Mesothelial cell of epicardium (in vitro differentiated cells): Measurements from ENCODE around the gene MYL6B. TPM values are rescaled to one million over a fixed set of nuclear protein-coding genes. Genes with fewer than 3 reads are reported as not detected.

Experiments used
- DNase-seq, 2 experiments: peaks; one replicate each; pipeline ENCODE4 v3.0.0; 2021; ENCODE audit warnings: low spot score in 2 of 2; ENCODE audit not compliant: unreplicated experiment in 2 of 2
- H3K27ac Mint-ChIP-seq: 2 replicates; pipeline ENCODE4 v1.8.0; 2021; ENCODE audit warnings: mixed read lengths
- H3K27me3 Mint-ChIP-seq: 2 replicates; pipeline ENCODE4 v1.8.0; 2021; ENCODE audit warnings: low read depth, mixed read lengths
- H3K36me3 Mint-ChIP-seq: 2 replicates; pipeline ENCODE4 v1.8.0; 2021; ENCODE audit warnings: mixed read lengths
- H3K4me1 Mint-ChIP-seq: 2 replicates; pipeline ENCODE4 v1.8.0; 2021; ENCODE audit warnings: mixed read lengths
- H3K4me3 Mint-ChIP-seq: 2 replicates; pipeline ENCODE4 v1.8.0; 2021; ENCODE audit warnings: mild to moderate bottlenecking, moderate library complexity, mixed read lengths
- H3K9me3 Mint-ChIP-seq: 2 replicates; pipeline ENCODE4 v1.8.0; 2021; ENCODE audit warnings: mixed read lengths
- total RNA-seq: library from RNA; stranded (reverse); gene quantifications from 3 replicates; pipeline ENCODE4 v1.2.1, GENCODE V29; 2021
- TF ChIP-seq, protein P1 (sequence below): fragments of 200-600 bp; sonication (generic); IDR thresholded peaks from one replicate; pipeline ENCODE4 v1.5.0; 2021; ENCODE audit warnings: antibody characterized with exemption; ENCODE audit not compliant: unreplicated experiment

The MYL6B gene
- total RNA-seq, 1 donor from 2014 or later, result 150 TPM

GRCh38 chr12:56188131-56188777 lies 35.9 kb downstream of the MYL6B start:
- Mint-ChIP-seq H3K4me1 (peaks cover 19% of the 10 kb centered on the region), H3K4me3 (peak overlapping the region; percentile 75), H3K36me3 (peaks cover 16% of the 10 kb centered on the region), H3K27me3 (peaks cover 1% of the 10 kb centered on the region), H3K27ac (peak overlapping the region; percentile 89), H3K9me3 (no peaks in the 10 kb centered on the region)
- TF ChIP-seq, protein P1, sequence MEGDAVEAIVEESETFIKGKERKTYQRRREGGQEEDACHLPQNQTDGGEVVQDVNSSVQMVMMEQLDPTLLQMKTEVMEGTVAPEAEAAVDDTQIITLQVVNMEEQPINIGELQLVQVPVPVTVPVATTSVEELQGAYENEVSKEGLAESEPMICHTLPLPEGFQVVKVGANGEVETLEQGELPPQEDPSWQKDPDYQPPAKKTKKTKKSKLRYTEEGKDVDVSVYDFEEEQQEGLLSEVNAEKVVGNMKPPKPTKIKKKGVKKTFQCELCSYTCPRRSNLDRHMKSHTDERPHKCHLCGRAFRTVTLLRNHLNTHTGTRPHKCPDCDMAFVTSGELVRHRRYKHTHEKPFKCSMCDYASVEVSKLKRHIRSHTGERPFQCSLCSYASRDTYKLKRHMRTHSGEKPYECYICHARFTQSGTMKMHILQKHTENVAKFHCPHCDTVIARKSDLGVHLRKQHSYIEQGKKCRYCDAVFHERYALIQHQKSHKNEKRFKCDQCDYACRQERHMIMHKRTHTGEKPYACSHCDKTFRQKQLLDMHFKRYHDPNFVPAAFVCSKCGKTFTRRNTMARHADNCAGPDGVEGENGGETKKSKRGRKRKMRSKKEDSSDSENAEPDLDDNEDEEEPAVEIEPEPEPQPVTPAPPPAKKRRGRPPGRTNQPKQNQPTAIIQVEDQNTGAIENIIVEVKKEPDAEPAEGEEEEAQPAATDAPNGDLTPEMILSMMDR, result no peak
- DNase-seq, result no peak

GRCh38 chr12:56188778-56189098 lies 36.4 kb downstream of the MYL6B start:
- Mint-ChIP-seq H3K27me3 (peaks cover 1% of the 10 kb centered on the region), H3K36me3 (peaks cover 16% of the 10 kb centered on the region), H3K9me3 (no peaks in the 10 kb centered on the region), H3K27ac (peak overlapping the region; percentile 89), H3K4me1 (peaks cover 19% of the 10 kb centered on the region), H3K4me3 (peak overlapping the region; percentile 75)
- TF ChIP-seq, protein P1, result no peak
- DNase-seq, result peak in 1 of 2 experiments; percentile 60

GRCh38 chr12:56189099-56189917 lies 36.9 kb downstream of the MYL6B start, which contains the start of gene SMARCC2:
Gene SMARCC2 (minus strand): TSS chr12:56189483. CDS start chr12:56189461, 22 bp downstream.
- Mint-ChIP-seq H3K36me3 (peaks cover 16% of the 10 kb centered on the region), H3K4me3 (peak within 1 kb of the TSS; percentile 91), H3K4me1 (peaks cover 19% of the 10 kb centered on the region), H3K9me3 (no peaks in the 10 kb centered on the region), H3K27ac (peak within 1 kb of the TSS; percentile 97), H3K27me3 (peaks cover 1% of the 10 kb centered on the region)
- TF ChIP-seq, protein P1, result peak; percentile 81
- peak; percentile 79 to 90 for DNase-seq

DNA sequence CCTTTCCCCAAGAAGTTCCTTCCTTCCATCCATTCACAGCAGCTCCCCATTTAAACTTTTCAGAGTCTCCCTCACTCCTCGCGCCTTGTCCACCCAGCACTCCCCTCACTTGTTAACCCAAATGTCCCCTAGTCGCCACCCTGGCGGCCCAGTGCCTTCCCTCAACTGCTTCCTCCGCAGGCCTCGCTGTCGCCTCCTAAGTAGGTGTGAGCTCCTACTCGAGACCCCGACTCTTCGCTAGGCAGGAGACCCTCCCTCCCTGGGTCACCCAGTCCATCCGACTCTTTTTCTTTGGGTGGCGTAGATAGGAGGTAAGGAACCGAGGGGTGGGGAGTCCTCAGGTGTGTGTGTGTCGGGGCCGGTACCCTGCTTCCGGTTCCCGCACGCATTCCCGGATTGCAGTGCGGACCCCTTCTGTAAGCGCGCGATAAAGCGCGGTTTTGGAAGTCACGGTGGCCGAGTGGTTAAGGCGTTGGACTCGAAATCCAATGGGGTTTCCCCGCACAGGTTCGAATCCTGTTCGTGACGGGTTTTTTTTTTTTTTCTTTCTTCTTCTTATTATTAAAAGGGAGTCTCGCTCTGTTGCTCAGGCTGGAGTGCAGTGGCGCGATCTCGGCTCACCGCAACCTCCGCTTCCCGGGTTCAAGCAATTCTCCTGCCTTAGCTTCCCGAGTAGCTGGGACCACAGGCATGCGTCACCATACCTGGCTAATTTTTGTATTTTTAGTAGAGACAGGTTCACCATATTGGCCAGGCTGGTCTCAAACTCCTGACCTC lies 37.7 kb downstream of the MYL6B start:
- H3K27me3 Mint-ChIP-seq, result peaks cover 1% of the 10 kb centered on the region
- DNase-seq, result peak; percentile 80 to 98
- H3K36me3 Mint-ChIP-seq, result peaks cover 9% of the 10 kb centered on the region
- no peaks in the 10 kb centered on the region for H3K9me3 Mint-ChIP-seq
- H3K27ac Mint-ChIP-seq, result peak overlapping the region; percentile 97
- peak overlapping the region; percentile 91 for H3K4me3 Mint-ChIP-seq
- TF ChIP-seq, protein P1, result peak; percentile 42
- peaks cover 19% of the 10 kb centered on the region for H3K4me1 Mint-ChIP-seq

DNA sequence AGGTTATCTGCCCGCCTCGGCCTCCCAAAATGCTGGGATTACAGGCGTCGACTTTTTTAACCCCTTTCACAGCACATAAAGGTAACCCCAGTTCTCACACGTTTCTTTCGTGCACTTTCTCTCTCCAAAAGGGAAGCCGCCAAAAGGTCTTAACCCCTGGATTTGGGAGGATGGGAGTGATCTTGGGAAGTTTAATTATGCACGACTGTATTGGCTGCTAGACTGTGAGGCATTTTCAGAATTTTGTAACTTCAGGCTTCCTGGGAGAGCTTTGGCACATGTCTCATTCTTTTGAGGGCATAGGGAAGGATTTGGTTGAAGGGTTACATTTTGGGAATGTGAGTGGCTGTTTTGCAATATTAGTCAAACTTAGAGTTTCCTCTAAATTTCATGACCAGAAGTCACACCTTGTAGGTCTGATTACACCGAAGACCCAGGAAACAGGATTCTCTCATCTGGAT lies 38.3 kb downstream of the MYL6B start:
- DNase-seq, result no peak
- Mint-ChIP-seq H3K27ac (peak overlapping the region; percentile 97), H3K4me3 (peak overlapping the region; percentile 91), H3K9me3 (no peaks in the 10 kb centered on the region), H3K36me3 (peaks cover 7% of the 10 kb centered on the region), H3K27me3 (peaks cover 1% of the 10 kb centered on the region), H3K4me1 (peaks cover 19% of the 10 kb centered on the region)
- TF ChIP-seq, protein P1, result no peak
